Left forelimb (tissue), 1 donor: Measurements from ENCODE around the gene R3HCC1L.

Experiments
- DNase-seq: peaks from one replicate; pipeline ENCODE4 v3.0.0-alpha.2; 2018; ENCODE audit warnings: low spot score

R3HCC1L gene

GRCh38 chr10:98276311-98276710 is 141.9 kb downstream of the R3HCC1L start:
- peak; percentile 33 for DNase-seq

DNA sequence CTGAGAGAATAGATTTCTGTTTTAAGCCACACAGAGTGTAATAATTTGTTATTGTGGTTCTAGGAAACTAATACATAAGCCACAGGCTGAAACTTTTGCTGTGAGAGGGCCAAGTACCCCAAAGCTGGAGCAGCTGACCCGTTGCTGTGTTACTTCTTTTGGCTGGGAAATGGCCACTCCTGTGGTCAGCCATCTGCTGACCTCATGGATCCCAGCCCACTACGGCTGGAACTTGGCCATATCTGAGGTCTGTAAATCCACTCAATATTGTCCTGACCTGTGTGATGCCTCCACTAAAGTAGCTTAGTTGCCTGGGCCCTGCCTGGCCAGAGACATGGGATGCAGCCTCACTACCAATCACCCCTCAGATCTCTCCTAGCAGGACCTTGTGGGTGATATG is 151.0 kb downstream of the R3HCC1L start:
- DNase-seq = peak; percentile 46

GRCh38 chr10:98286419-98286818 is 152.0 kb downstream of the R3HCC1L start:
- DNase-seq = peak; percentile 14

- peak; percentile 50 for DNase-seq
Observed at GRCh38 chr10:98287321-98287720, 152.9 kb downstream of the R3HCC1L start.

DNA sequence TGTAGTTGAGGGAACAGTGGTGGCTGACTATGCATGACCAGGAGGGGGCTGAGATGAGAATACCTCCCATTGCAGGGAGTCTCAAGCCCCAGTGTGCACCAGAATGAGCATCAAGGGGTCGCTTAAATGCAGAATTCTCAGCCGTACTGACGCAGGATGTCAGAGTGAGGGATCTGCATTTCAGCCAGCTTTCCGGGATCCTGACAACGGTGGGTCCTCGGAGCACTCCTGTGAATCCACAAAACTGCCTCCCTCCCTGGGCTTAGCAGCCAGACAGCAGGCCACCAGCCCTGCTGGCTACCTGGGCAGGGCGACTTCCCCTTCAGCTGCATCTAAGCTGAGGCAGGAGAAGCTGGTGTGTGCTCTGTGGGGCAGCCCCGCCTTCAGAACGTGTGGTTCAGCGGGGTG is 155.3 kb downstream of the R3HCC1L start:
- no peak for DNase-seq

DNA sequence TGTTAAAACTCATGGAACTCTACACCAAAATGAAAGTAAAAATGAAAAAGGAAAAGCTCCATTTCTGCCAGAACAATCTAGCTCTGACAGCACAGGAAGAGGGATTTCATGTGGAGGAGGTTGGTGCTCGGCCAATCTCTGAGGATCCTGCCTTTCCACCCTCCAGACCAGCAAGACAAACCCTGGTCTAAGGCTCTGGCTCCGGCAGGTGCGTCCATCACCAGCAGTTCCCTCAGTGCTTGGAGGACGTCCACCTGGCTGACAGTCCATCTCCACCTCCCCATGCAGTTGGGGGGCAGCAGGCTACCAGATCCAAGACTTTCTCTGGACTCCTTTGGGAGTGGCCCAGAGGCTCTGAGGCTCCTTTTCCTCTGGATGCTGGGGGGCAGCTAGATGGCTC is 158.5 kb downstream of the R3HCC1L start:
- no peak for DNase-seq

DNA sequence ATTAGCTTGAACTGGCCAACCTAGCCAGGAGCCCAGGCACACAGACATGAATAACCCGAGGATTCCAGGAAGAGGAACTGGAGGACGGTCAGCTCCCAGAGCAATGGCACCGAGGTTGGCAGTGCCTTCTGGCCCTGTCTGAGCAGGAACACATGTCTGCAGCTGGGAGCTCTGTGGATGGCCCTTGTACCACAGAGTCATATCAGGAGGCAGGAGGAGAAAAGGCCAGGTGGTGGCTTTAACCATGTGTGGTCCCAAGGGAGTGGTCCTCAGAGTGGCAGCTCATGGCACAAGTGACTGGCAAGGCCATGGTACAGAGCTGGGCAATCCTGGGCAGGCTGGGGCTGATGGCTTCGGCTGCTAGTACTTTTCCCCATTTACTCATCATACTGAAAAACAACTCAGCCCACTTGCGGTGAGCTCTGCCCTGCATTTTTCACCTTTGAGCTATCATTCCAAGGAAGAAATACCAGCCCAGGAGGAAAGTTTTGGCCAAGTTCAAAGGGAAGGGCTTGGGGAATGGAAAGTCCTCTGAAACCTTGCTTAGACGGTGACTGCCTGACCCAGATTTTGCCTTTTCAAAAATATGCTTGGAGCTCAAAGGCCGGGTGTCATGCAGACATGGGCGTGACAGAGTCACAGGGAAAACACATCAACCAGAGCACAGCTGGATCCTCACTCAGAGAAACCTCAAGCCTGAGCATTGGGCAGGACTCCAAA is 159.3 kb downstream of the R3HCC1L start:
- DNase-seq = no peak

DNA sequence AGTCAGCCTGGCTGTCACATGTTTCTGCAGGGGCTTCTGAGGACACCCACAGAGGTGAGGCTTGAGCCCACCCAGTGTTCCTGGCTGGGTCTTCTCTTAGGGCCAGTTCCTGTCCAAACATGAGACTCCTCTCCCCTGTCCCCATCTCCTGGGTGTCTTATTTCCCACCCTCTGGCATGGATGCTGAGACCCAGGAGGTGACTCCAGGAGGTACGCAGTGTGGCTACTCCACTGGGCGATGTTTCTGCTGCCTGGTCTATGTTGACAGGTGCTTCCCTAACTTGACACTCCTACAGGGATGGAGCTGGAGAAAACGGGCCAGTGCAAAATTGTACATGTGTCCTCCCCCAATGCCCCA is 159.8 kb downstream of the R3HCC1L start:
- DNase-seq = no peak
